Measurements from ENCODE around the gene CST9. TPM values are rescaled to one million over a fixed set of nuclear protein-coding genes. Genes with fewer than 3 reads are reported as not detected.

The CST9 gene
- total RNA-seq, 6 experiments from 2014 or later = not detected

- no peaks in the 10 kb centered on the region for H3K36me3 Mint-ChIP-seq (ENCODE audit: low read depth)
- no peaks in the 10 kb centered on the region; the same call in 1 of the 2 replicates for H3K9me3 Mint-ChIP-seq
- H3K27me3 Mint-ChIP-seq (ENCODE audit: insufficient read depth) = peaks cover 5% of the 10 kb centered on the region
- H3K27ac Mint-ChIP-seq = no peak overlapping the region
- TF ChIP-seq, protein P1, sequence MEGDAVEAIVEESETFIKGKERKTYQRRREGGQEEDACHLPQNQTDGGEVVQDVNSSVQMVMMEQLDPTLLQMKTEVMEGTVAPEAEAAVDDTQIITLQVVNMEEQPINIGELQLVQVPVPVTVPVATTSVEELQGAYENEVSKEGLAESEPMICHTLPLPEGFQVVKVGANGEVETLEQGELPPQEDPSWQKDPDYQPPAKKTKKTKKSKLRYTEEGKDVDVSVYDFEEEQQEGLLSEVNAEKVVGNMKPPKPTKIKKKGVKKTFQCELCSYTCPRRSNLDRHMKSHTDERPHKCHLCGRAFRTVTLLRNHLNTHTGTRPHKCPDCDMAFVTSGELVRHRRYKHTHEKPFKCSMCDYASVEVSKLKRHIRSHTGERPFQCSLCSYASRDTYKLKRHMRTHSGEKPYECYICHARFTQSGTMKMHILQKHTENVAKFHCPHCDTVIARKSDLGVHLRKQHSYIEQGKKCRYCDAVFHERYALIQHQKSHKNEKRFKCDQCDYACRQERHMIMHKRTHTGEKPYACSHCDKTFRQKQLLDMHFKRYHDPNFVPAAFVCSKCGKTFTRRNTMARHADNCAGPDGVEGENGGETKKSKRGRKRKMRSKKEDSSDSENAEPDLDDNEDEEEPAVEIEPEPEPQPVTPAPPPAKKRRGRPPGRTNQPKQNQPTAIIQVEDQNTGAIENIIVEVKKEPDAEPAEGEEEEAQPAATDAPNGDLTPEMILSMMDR (IDR thresholded peaks at IDR 0.05) = no peak
- H3K4me3 Mint-ChIP-seq = no peak overlapping the region
- no peaks in the 10 kb centered on the region for H3K4me1 Mint-ChIP-seq (ENCODE audit: low read depth)
- no peak for DNase-seq
Observed at GRCh38 chr20:23554401-23554800, 51.3 kb downstream of the CST9 start.

Other genes with a start within 250 kb of the CST9 start
- gene GZF1, start 243.7 kb downstream of the CST9 start, total RNA-seq (2021; fragmentation: NEBNext Ultra II Directional; extraction: Animal tissue kit (Norgen Biotek cat#: 25700)) = 10 to 100 TPM; 10.5 to 15.9 (median 13.6) TPM
- 1 to 10 TPM; 4.1 to 5.9 (median 5.0) TPM for gene NAPB, start 184.4 kb downstream of the CST9 start, total RNA-seq (2021; fragmentation: NEBNext Ultra II Directional; extraction: Animal tissue kit (Norgen Biotek cat#: 25700))
- not detected for gene CSTL1, start 166.2 kb downstream of the CST9 start, total RNA-seq (2021; fragmentation: NEBNext Ultra II Directional; extraction: Animal tissue kit (Norgen Biotek cat#: 25700))
- not detected for gene CST11, start 153.0 kb downstream of the CST9 start, total RNA-seq (2021; fragmentation: NEBNext Ultra II Directional; extraction: Animal tissue kit (Norgen Biotek cat#: 25700))
- gene CST8, start 114.8 kb downstream of the CST9 start, total RNA-seq (2021; fragmentation: NEBNext Ultra II Directional; extraction: Animal tissue kit (Norgen Biotek cat#: 25700)) = not detected
- gene CST9L, start 37.4 kb downstream of the CST9 start, total RNA-seq (2021; fragmentation: NEBNext Ultra II Directional; extraction: Animal tissue kit (Norgen Biotek cat#: 25700)) = not detected
- 100 to 1,000 TPM; 211 to 296 (median 234) TPM for gene CST3, start 32.0 kb upstream of the CST9 start, total RNA-seq (2021; fragmentation: NEBNext Ultra II Directional; extraction: Animal tissue kit (Norgen Biotek cat#: 25700))
- gene CST4, start 83.1 kb upstream of the CST9 start, total RNA-seq (2021; fragmentation: NEBNext Ultra II Directional; extraction: Animal tissue kit (Norgen Biotek cat#: 25700)) = not detected
- not detected for gene CST1, start 145.0 kb upstream of the CST9 start, total RNA-seq (2021; fragmentation: NEBNext Ultra II Directional; extraction: Animal tissue kit (Norgen Biotek cat#: 25700))
- not detected for gene CST2, start 220.8 kb upstream of the CST9 start, total RNA-seq (2021; fragmentation: NEBNext Ultra II Directional; extraction: Animal tissue kit (Norgen Biotek cat#: 25700))

Measured in HFFc6 (cell line).